Measurements from ENCODE around the gene LRRC45.

Gene LRRC45

DNA sequence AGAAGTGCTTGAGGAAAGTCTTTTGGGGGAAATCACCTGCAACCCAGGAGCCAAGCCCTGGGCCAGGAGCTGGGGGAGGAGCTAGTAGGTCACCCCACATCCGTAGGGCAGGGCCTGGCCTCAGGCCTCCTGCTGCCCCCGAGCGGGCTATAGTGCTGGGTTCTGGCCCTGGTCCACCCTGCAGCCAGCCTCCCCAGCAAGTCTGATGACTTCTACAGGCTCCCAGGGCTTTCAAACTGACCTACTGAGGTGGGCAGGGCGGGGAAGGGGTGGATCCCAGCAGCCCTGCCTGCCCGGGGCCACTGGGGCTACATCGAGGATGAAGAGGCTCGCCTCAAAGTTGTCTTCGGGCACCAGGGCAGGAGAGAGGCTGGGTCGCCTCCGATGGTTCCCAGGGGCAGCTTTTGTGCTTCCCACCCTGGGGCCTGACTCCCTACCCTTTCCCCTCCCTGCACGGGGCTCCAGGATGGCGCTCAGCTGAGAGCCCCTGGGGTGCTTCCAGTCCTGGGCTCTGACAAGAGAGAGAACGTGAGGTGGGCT lies 5.4 kb upstream of the LRRC45 start:
- DNase-seq (ENCODE audit: low read depth, low spot score): no peak
- no peak overlapping the region for H3K27ac ChIP-seq

DNA sequence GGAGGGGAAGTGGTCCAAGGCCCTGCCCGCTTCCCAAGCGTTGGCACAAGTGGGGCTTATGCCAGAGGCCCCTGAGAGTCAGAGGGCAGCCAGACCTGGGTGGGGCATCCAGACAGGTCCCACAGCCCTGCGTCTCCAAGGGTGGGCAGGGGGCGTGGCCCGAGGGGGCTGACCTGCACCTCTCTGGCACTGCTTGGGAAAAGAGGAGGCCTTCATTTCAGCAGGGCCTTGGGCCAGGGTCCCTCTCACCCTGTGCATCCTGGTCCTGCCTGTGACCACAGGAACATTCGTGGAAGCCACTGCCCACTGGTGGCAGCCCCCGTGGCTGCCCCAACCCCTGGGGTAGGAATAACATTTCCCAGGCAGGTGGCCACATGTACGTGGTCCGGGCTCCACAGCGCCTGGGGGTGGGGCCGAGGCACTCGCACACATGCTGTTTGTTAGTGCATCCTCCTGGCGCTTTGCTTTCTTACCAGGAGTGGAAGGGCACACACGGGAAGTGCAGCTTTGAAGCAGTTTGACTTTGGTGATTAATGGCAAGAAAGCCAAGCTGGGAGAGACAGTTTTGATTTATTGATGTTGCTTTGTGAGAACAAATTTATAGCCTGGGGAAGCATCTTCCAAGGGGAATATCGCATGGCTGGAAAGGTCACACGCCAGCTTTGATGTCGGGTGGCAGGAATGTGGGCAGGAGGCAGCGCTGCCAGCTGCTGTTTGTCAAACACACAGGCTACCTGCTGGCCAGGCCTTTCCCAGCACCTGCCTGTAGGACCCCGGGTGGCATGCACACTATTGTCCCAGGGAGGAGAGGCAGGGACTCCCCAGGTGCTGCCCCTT lies 4.7 kb upstream of the LRRC45 start:
- H3K27ac ChIP-seq: no peak overlapping the region
- no peak for DNase-seq (ENCODE audit: low read depth, low spot score)

DNA sequence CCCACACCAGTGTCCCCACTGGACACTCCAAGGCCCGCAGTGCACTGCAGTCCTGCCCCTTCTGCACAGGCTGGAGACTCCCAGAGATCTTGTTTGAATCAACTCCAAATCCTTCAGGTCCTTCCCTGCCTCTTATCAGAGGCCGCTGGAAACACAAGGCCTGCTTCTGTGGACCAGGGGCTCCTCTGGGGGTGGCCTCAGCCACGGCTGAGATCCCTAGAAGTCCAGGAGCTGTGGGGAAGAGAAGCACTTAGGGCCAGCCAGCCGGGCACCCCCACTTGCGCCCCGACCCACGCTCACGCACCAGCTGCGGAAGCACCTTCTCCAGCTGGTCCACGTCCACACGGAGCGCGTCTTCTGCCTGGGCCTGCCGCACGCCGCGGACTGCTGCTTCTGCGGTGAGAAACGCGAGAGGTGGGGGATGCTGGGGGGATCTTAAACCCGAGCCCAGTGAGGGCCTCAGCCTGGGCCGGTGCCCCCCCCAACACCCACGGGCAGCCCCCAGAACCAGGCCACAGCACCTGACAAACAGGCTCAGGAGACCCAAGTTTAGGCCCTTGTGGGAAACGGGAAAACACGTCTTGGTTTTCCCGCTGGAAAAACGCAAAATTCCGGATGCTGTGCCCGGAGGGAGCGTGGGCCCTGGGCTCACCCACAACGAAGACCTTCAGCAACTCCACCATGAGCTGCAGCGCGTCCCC lies 4.0 kb upstream of the LRRC45 start:
- DNase-seq (ENCODE audit: low read depth, low spot score): no peak
- H3K27ac ChIP-seq: no peak overlapping the region

DNA sequence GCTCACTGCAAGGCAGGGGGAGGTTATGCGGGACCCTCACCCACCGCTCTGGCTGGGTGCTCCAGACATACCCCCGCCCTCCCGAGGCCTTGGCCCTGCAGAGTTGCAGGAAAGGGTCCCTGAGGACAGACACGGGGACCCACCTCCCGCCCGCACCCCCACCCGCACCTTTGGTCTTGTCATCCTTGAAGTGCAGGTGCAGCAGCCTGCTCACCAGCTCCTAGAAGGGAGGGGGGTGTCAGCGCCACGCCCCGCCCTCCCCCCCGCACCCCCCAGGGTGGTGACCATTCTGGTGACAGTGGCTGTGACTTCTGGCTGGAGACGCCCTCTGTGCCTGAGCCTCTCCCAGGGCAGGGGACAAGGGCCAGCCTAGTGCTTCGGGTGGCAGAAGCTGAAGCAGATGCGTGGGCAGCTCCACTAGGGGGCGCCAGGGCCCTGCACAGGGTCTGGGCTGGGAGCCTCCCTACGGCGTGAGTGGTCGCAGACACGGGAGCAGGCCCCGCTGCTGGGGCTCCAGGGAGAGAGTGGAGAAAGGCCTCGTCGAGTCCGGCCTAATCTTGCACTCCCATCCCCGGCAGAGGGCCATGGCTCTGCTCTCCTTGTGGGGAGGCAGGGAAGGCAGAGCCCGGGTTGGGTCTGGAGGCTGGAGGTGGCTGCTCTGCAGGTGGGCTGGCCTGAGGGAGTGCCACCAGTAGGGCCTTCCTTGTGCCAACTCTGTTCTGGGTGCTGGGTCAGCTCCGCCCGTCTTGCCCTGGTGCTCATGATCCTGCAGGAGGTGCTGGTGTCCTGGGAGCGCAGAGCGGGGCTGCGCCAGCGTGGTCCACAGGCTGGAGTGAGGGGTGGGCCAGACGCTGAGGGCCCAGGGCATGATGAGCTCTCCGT lies 3.2 kb upstream of the LRRC45 start:
- no peak overlapping the region for H3K27ac ChIP-seq
- no peak for DNase-seq (ENCODE audit: low read depth, low spot score)

DNA sequence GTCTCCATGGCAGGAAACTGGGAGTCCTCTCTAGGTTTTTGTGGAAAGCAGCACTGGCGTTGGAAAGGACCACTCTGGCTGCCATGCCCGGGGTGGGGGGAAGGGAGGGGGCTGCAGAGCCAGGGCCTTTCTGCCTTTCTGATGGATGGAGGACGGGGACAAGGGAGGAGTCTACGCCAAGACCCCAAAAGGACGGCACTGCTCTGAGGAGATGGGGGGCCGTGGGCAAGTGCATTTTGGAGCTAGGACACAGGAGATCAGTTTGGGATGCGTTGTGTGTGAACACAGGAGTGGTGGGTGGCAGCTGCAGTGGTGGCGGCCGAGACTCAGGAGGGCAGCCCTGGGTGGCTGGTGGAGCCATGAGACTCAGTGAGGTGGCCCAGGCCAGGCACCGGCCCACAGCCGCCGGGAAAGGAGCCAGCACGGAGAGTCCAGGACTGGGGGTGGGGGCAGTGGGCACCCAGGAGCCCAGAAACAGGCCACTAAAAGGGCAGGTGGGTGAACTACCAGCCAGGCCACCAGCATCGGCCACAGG lies 2.5 kb upstream of the LRRC45 start:
- no peak for DNase-seq (ENCODE audit: low read depth, low spot score)
- H3K27ac ChIP-seq: no peak overlapping the region

DNA sequence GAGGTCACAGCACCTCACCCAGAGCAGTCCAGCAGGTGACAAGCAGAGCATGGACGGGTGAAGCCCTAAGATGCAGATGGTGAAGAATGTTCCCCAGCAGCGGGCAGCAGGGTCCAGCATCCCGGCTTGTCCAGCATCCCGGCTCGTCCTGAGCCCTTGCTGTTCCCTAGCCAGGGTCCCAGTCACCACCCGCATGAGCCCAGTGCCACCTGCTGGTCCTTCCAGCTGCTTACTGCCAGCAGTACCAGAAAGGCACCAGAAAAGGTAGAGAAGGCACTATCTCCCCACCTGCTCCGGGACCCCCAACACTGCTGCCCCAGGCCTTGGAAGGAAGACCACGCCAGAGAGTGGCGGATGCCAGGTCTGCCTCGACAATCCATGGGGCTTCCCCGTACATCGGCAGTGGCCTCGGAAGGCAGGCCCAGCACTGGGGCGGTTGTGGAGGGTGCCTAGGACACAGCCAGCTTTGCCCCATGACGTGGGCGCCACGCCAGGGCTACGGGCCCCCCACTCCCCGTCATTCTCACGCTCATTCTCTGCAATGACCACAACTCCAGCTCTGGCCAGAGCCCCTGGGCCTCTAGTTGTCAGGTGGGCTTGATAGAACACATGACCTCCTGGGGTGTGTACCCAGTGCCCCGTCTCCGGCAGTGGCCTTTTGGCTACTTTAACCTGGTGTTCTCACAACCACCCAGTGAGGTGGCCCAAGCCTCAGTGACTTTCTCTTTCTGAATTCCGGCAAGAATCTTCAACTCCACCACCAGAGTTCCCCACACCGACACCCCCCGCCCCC lies 1.8 kb upstream of the LRRC45 start:
- H3K27ac ChIP-seq: peak overlapping the region; percentile 17

DNA sequence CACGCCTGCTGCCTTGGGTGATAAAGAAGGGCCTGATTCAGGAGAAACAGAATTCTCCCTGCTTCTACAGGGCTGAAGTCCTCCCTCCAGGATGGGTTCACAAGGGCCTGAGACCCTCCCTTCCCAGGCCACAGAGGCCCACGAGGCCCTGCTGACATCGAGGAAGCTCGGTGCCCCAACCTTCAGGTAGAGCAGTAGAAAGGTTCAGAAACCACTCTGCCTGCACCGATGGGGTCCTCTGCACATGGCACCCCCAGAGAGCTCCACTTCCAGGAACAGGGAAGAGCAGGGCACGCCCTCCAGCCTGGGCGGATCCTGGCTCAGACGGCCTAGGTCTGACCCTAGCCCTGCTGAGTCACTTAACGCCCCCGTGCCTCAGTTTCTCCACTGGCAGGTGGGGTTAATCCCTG lies 1.2 kb upstream of the LRRC45 start:
- H3K27ac ChIP-seq: peak overlapping the region; percentile 17
- no peak for DNase-seq (ENCODE audit: low read depth, low spot score)

More for the DNA sequence above, 1.8 kb upstream of the LRRC45 start:
- no peak for DNase-seq (ENCODE audit: low read depth, low spot score)

DNA sequence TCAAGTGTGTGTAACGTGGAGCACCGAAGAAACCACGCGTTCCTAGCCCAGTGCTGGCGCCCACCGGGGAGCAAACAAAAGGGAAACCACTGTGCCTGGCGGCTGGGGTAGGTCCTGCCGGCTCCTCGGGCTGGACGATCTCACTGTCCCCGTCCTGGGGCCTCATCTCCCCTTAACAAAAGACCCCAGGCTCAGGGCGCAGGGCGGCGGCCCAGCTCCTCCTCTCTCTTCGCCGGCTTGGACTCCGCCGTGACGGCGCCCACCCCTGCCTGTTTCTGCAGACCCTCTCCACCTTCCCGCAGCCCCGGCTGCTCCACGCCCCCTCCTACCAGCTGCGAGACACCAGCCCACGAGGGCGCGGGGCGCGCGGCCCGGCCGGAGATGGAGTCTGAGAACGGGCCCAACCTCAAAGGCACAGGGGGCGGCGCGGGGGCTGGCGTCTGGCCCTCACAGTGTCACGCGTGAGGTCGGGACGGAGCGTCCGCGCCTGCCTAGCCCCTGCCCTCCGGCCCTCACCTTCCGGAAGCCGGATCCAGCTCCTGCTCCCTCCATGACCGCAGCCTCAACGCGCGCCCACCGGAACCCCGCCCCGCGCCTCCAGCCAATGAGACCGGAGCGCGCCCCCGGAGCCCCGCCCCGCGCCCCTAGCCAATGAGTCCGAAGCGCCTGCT lies 660 bp upstream of the LRRC45 start, which contains the start of gene CENPX:
Gene CENPX (minus strand): TSS at position 569 of the 671 bp plus-strand sequence. CDS start 17 bp downstream, at position 552.
- no peak for DNase-seq (ENCODE audit: low read depth, low spot score)
- H3K27ac ChIP-seq: peak within 1 kb of the TSS; percentile 17

DNA sequence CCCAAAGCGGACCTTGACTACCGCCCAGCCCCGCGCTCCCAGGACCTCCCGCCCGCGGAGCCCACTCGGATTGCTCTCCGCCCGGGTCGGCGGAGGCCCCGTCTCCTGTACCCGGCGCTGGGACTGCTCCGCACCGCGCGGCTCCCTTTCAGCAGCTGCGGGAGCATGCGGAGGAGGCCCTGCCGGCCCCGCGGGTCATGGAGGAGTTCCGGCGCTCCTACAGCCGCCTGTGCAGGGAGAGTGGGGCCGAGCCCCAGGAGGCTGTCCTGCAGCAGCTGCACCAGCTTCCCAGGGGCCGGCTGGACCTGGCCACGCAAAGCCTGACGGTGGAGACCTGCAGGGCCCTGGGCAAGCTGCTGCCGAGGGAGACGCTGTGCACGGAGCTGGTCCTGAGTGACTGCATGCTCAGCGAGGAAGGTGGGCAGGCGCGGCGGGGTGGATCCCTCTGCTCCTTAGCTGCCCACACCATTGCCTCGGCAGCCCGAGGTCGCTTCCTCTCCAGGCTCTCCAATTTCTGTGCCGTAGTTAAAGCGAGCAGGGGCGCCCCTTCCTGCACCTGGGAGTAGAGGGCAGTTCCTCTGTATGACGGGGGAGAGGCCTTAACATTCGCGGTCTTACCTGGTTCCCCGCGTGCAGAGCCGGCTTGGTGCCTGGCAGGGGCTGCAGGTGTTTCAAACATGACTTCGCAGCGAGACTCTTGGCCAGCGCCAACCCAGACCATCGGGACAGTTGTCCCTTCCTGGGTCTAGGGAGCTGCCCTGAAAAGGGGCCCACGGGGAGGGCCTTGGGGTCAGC lies 539 bp downstream of the LRRC45 start:
- H3K27ac ChIP-seq: no peak overlapping the region
- no peak for DNase-seq (ENCODE audit: low read depth, low spot score)

DNA sequence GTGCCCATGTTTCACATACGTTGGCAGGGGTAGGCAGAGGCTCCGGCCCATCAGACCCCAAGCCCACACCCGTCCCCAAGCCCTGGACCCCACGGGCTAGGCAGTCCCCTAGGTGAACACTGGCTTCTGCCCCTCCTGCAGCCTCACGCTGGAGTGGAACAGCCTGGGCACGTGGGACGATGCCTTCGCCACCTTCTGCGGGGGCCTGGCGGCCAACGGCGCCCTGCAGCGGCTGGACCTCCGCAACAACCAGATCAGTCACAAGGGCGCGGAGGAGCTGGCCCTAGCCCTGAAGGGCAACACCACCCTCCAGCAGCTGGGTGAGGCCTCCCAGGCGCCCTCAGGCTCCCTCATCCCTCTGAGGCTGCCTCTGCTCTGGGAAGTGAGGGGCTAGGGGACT lies 1.8 kb downstream of the LRRC45 start:
- no peak overlapping the region for H3K27ac ChIP-seq
- no peak for DNase-seq (ENCODE audit: low read depth, low spot score)

DNA sequence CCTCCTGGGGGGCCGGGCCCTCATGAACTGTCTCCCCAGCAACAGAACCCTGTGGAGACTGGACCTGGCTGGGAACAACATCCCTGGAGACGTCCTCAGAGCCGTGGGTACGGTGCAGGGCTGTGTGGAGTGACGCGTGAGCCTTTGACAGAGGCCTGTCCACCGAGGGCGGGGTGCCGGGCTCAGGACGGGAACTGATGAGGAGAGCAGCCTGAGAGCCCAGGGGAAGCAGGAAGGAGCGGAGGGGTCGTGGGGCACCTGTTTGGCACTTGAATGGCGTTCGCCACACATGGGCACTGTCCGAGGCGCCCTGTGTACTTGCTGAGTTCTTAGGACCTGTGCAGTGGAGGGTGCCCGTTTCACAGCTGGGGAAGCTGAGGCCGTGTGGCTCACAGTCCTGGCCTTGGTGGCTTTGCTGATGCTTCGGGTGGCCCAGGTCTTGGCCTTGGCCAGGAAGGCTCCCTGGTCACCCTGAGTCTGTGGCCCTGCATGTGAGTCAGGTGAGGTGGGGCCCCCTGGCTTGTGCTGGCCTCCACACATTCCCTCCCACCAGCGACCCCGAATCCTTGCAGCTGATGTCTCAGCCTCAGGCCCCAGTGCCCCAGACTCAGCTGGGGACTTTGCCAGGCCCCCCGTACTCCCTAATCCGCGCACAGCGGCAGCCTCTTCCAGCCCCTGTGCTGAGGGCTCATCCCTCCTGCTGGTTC lies 2.4 kb downstream of the LRRC45 start:
- DNase-seq (ENCODE audit: low read depth, low spot score): no peak
- no peak overlapping the region for H3K27ac ChIP-seq

DNA sequence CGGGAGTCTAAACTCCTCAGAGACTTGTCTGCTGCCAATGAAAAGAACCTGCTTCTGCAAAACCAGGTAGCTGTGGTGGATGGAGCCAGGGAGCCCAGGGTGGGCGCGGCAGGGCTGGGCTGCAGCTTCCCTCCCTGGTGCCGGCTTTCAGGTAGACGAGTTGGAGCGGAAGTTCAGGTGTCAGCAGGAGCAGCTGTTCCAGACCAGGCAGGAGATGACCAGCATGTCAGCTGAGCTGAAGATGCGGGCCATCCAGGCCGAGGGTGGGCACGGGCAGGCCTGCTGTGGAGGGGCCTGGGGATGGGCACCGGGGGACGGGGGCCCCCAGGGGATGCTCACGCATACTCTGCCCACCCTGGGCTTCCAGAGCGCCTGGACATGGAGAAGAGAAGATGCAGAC lies 5.1 kb downstream of the LRRC45 start:
- DNase-seq (ENCODE audit: low read depth, low spot score): no peak
- H3K27ac ChIP-seq: no peak overlapping the region

DNA sequence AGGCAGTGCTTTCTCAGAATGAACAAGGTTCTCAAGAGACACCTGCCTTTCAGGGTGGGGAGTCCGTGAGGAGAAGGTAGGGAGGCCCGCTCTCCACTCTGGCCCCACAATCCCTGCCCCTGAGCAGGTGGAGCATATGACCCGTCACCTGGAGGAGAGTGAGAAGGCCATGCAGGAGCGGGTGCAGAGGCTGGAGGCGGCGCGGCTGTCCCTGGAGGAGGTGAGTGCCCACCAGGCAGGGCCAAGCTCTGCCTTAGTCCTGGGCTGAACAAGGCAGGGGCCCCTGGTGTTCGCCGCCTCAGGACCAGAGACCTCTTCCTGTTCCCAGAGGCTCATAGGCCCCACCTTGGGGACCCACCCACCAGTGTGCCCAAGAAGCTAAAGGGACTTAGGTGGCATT lies 5.9 kb downstream of the LRRC45 start:
- DNase-seq (ENCODE audit: low read depth, low spot score): no peak
- no peak overlapping the region for H3K27ac ChIP-seq

DNA sequence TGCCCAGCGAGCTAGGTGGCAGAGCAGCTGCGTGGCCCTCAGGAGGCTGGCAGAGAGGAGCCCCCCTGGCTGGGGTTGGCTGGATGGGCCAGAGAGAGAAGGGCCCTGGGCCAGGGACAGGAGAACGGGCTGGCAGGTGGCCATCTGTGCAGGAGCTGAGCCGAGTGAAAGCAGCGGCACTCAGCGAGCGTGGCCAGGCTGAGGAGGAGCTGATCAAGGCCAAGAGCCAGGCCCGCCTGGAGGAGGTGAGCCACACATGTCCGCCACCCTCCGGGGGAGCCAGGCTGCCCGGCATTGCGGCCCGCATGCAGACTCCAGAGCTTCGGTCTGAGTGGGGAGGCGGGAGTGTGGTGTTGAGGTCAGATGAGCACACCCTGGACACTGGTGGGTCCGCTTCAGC lies 6.3 kb downstream of the LRRC45 start:
- H3K27ac ChIP-seq: no peak overlapping the region
- no peak for DNase-seq (ENCODE audit: low read depth, low spot score)

DNA sequence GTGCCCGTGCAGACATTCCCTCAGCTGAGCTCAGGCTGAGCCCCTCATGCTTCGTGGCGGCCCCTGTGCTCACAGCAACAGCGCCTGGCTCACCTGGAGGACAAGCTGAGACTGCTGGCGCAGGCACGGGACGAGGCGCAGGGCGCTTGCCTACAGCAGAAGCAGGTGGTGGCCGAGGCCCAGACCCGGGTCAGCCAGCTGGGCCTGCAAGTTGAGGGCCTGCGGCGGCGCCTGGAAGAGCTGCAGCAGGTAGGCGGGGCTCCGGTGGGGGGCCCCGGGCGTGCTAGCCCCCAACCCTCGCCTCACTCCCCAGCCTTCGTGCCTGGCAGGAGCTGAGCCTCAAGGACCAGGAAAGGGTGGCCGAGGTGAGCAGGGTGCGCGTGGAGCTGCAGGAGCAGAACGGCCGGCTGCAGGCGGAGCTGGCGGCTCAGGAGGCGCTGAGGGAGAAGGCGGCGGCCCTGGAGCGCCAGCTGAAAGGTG lies 6.9 kb downstream of the LRRC45 start:
- DNase-seq (ENCODE audit: low read depth, low spot score): no peak
- H3K27ac ChIP-seq: no peak overlapping the region

DNA sequence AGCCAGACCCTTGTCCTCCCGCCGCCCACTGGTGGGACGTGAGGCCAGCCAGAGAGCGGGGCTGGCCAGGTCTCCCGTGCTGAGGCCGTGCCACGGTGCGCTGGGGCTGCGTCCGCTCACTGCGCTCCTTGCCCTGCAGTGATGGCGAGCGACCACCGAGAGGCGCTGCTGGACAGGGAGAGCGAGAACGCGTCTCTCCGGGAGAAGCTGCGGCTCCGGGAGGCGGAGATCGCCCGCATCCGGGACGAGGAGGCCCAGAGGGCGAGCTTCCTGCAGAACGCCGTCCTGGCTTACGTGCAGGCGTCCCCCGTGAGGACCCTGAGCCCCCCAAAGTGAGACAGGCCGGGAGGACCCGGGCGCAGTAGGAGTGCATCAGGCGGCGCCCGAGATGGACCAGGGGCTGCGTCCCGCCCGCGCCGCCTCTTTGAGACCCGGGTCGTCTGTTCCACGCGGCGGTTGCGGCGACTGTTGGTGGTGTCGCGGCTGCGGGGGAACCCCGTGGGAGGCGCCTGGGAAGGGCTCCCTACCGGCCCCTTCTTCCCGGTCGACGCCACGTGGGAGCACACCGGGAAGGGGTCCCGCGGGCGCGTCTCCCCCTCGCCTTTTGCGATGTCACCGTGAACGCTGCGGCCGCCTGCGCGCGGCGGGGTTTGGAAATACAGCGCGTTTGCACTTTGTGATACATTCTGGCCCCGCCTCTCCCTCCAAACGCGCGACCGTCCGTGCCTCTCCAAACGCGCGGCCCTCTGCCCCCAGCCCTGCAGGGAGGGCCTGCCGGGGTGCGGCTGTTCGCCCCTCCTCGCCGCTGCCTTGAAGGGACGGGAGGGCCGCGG lies 7.6 kb downstream of the LRRC45 start:
- H3K27ac ChIP-seq: no peak overlapping the region
- DNase-seq (ENCODE audit: low read depth, low spot score): peak; percentile 40

All from epithelial cell of prostate (primary cell).